ENCODE measurements around the gene ITM2C.

Gene ITM2C

DNA sequence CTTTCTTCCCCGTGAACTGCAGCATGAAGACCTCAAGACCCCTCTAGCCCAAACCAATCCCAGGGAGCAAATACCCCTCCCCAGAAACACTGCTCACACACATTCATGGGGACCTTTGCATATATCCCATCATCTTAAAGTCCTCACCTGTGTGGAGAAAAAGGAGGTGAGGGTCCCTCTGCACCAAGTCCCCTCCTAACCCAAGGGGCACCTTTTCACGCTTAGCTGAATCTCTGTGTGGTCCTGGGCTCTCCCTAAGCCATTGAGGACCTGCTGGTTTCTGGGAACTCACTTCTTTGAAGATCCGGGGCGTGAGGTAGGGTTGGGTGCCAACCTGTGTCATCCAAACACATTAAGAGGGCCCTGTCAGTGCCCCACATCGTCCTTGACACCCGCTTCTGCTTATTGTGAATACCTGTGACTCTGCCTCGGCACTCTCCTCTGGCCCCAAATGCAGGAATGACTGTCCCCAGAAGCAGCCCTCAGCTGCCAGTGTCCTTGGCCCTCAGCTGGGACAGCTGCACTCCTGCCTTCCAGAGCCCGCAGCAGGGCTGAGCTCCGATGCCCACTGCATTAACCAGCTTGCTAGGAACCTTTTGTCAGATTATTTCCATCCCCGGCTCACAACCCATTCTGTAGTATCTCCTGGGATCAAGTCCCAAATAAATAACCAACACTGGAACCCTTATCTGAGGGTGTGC lies 41.3 kb upstream of the ITM2C start:
- no peak for DNase-seq (ENCODE audit: low read depth)
- TF ChIP-seq, protein P1, sequence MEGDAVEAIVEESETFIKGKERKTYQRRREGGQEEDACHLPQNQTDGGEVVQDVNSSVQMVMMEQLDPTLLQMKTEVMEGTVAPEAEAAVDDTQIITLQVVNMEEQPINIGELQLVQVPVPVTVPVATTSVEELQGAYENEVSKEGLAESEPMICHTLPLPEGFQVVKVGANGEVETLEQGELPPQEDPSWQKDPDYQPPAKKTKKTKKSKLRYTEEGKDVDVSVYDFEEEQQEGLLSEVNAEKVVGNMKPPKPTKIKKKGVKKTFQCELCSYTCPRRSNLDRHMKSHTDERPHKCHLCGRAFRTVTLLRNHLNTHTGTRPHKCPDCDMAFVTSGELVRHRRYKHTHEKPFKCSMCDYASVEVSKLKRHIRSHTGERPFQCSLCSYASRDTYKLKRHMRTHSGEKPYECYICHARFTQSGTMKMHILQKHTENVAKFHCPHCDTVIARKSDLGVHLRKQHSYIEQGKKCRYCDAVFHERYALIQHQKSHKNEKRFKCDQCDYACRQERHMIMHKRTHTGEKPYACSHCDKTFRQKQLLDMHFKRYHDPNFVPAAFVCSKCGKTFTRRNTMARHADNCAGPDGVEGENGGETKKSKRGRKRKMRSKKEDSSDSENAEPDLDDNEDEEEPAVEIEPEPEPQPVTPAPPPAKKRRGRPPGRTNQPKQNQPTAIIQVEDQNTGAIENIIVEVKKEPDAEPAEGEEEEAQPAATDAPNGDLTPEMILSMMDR (IDR thresholded peaks at IDR 0.05; ENCODE audit: low read depth, low read length, missing control alignments): no peak
- H3K4me3 ChIP-seq (ENCODE audit: low read depth, low read length): no peak overlapping the region

- DNase-seq (ENCODE audit: low read depth): peak; percentile 65
- no peak overlapping the region; the same call in 1 of the 2 replicates for H3K4me3 ChIP-seq (ENCODE audit: low read depth, low read length)
- TF ChIP-seq, protein P1 (IDR thresholded peaks at IDR 0.05; ENCODE audit: low read depth, low read length, missing control alignments): peak; percentile 67
Measured at GRCh38 chr2:230824406-230824978, 40.2 kb upstream of the ITM2C start.

DNA sequence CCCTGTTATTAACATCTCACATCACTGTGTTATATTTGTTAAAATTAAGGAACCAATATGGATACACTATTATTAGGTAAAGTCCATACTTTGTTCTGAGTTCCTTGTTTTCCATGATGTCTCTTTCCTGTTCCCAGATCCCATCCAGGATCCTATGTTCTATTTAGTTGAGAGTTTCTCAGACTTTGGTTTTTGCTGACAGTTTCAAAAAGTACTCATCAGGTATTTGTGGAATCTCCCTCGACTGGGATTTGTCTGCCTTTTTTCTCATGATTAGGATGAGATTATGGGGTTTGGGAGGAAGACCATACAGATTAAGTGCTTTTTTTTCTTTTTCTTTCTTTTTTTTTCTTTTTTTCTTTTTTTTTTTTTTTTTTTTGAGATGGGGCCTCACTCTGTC lies 39.4 kb upstream of the ITM2C start:
- DNase-seq (ENCODE audit: low read depth): no peak
- TF ChIP-seq, protein P1 (IDR thresholded peaks at IDR 0.05; ENCODE audit: low read depth, low read length, missing control alignments): no peak
- H3K4me3 ChIP-seq (ENCODE audit: low read depth, low read length): no peak overlapping the region

DNA sequence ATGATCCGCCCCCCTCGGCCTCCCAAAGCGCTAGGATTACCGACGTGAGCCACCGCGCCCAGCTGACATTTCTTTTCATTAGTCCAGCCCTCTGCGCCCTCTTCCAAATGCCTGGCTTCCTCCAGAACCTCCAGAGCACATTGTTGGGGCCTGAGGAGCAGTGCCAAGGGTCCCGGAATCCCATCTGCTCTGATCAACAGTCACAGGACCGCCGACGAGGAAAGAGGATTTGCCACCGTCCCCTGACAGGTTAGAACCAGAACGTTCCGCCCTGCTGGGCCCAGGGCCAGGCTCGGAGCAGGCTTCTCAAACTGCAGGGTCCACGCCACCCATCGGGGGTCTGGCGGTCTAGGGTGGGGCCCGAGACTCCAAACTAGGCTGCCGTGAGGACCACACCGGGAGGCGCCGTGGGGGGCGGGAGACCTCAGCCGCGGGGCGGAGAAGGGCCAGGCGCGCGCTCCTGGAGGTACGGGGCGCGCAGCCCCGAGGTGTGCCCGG lies 36.9 kb upstream of the ITM2C start:
- peak overlapping the region; percentile 57 for H3K4me3 ChIP-seq (ENCODE audit: low read depth, low read length)
- no peak for DNase-seq (ENCODE audit: low read depth)
- TF ChIP-seq, protein P1 (IDR thresholded peaks at IDR 0.05; ENCODE audit: low read depth, low read length, missing control alignments): no peak

DNA sequence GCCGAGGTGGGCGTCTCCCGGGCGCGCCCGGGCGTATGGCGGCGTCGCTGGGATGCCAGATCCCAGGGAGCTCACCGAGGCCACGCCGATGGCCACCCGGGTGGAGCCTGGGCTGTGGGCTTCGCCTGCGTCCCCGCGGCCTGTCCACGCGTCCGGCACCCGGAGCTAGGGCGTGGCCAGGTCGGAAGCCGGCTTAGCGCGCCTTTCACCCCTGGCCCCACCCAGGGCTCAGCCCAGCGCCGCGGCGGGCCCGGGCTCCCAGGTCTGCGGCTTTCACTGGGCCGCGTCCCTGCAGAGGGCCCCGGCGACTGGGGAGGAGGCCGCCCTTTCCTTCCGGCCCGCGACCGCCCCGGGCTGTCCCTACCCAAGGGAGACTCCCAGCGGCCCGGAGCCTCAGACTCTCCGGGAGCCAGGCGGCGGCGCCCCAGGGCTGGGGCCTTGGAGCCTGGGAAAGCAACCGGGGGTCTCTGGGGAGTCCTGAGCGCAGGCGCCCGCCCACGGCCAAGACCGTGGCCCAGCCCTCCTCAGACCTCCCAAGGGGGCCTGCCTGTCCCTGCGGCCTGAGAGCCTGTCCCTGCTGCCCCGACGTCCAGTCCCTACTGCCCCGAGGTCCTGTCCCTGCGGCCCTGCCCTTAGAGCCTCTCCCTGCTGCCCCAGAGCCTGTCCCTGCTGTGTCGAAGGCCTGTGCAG lies 36.3 kb upstream of the ITM2C start:
- peak overlapping the region; percentile 57 for H3K4me3 ChIP-seq (ENCODE audit: low read depth, low read length)
- TF ChIP-seq, protein P1 (IDR thresholded peaks at IDR 0.05; ENCODE audit: low read depth, low read length, missing control alignments): no peak
- no peak for DNase-seq (ENCODE audit: low read depth)

DNA sequence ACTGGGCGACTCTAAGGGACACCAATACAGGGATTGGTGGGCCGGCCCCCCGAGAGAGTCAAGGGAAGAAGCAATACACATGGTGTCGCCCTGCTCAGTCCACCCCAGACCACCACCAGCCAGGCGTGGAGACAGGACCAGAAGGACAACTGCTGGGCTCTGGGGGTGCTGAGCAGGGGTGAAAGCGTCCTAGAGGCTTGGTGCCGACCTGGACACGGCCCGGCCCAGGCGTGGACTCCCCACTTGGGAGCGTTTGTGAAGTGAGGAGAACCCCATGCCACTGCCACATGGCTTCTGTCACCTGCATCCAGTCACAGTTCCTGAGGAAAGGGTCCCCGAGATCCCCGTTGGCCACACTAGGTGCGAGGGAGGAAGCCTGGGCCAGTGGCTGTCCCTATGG lies 35.4 kb upstream of the ITM2C start:
- H3K4me3 ChIP-seq (ENCODE audit: low read depth, low read length): no peak overlapping the region
- no peak for DNase-seq (ENCODE audit: low read depth)
- TF ChIP-seq, protein P1 (IDR thresholded peaks at IDR 0.05; ENCODE audit: low read depth, low read length, missing control alignments): no peak

Data from GM12864 (cell line).